Left lobe of liver (tissue), 2 donors: ENCODE results near the gene KIF18B. TPM values are rescaled to one million over a fixed set of nuclear protein-coding genes. Genes with fewer than 3 reads are reported as not detected.

Experiments
- ATAC-seq: fragments of 200-7000 bp; cut with Tn5 transposase; one replicate; pipeline ENCODE4 v1.9.1; 2020; ENCODE audit warnings: mild to moderate bottlenecking, moderate library complexity
- DNase-seq: peaks from one replicate; pipeline ENCODE4 v3.0.0-alpha.2; 2020; ENCODE audit warnings: low spot score
- total RNA-seq: library from RNA; stranded (reverse); gene quantifications from one replicate; pipeline ENCODE4 v1.2.1, GENCODE V29; 2021
- donor health status: DM: no; HTN: no; CAD: no; lungs with moderate emphysema.
- donor health status: DM: no; HTN: yes; CAD: no.

KIF18B gene
- total RNA-seq, 1 donor from 2014 or later = 0.25 TPM

DNA sequence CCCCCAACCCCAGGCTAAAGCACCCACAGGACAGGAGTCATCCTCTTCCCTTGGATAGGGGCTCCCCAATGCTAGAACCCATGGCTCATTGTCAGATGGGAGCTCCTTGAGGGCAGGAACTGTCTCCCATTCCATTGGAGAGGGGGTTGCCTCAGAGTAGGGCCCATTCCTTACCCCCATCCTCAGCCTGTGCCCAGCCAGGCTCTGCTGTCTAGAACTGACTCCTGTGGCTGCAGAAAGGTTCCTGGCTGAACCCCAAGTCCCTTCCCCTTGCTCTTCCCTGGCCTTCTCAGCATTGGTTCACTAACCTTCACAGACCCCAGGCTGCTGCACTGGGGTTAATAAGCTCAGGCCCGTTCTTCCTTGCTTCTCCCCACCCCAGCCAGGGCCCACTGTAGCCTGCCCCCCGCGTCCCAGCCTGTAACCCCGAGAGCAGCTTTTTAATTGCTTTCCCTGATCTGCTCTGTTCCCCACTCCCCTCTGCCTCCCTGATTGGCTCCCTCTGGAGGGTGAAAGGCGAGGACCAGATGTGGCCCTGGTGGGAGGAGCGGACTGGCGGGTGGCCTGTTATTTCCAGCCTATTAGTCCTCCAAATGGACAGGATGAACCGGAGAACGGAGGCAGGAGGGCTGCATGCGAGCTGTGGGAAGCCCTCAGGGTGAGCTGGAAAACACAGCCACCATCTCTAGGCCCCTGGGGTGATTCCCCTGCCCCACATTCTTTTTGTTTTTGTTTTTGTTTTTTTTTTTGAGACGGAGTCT, 26.3 kb downstream of the KIF18B start:
- ATAC-seq = no peak
- DNase-seq = no peak

DNA sequence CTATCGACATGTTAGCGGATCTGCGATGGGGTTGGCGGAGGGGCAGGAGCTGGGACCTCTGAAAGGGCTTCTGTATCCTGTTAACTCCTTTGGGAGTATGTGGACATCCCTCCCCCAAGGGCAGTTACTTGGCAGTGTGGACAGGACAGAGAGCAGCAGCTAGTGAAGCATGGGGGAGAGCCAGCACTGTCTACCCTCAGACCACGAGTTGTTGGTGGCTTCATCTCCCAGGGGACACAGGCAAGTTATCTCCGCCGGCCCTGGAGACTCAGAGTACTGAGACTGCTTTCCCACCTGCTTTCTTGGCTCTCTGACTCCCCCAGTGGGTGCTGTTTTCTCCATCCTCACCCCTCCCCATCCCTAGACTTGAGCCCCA, 27.0 kb downstream of the KIF18B start:
- DNase-seq = no peak

GRCh38 chr17:44919885-44920564, 27.5 kb downstream of the KIF18B start:
- ATAC-seq (peak; percentile 97), DNase-seq (peak; percentile 79)

More for the DNA sequence above, 27.0 kb downstream of the KIF18B start:
- no peak for ATAC-seq

DNA sequence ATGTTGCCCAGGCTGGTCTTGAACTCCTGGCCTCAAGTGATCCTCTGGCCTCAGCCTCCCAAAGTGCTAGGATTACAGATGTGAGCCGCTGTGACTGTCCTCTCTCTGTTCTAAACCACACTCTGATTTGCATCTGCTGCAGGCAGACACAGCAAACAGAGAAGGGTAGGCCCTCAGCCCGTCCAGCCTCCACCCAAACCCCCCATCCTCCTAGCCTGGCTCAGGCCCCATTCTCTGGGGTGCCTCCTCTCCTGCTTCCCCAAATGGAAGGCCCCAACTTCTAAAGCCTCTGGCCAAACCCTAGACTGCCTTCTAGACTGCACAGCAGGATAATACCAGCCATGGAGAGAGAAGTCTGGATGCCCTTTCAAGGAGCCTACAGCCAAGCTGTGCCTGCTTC, 28.2 kb downstream of the KIF18B start:
- ATAC-seq (no peak), DNase-seq (no peak)

- ATAC-seq (no peak), DNase-seq (no peak)
These were observed 29.6 kb downstream of the KIF18B start for GRCh38 chr17:44918006-44918405.

GRCh38 chr17:44917456-44917855, 30.1 kb downstream of the KIF18B start:
- no peak for DNase-seq
- no peak for ATAC-seq

GRCh38 chr17:44916781-44917241, 30.8 kb downstream of the KIF18B start:
- DNase-seq = no peak
- ATAC-seq = no peak

- no peak for ATAC-seq
- no peak for DNase-seq
These were observed 31.5 kb downstream of the KIF18B start for GRCh38 chr17:44915862-44916780.

GRCh38 chr17:44915321-44915726, 32.2 kb downstream of the KIF18B start, which contains the start of gene GFAP:
Gene GFAP, minus strand, starts transcription at chr17:44915500. Its CDS starts 14 bp downstream, at chr17:44915486.
- ATAC-seq = no peak
- no peak for DNase-seq

DNA sequence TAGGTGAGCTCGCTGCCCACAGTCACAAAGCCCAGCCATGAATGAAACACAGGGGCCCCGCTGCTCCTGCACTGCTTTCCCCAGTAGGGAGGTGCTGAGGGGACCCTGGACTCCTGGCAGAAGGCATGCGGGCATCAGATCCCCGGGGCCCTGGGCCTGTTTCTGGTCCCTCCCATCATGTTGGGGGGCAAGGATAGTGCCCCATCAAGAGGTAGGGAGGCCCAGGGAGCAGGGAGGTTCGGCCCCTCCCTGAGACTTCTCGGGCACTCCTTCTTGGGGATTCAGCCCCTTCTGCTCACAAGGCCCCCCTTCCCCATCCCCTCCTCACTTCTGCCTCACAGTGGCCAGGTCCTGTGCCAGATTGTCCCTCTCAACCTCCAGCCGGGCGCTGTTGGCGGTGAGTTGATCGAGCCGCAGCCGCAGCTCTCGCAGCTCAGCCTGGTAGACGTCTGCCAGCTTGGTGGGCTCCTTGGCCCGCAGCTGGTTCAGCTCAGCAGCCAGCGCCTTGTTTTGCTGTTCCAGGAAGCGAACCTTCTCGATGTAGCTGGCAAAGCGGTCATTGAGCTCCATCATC, 32.8 kb downstream of the KIF18B start:
- ATAC-seq = no peak
- no peak for DNase-seq

GRCh38 chr17:44914148-44914547, 33.4 kb downstream of the KIF18B start:
- ATAC-seq (no peak), DNase-seq (no peak)

DNA sequence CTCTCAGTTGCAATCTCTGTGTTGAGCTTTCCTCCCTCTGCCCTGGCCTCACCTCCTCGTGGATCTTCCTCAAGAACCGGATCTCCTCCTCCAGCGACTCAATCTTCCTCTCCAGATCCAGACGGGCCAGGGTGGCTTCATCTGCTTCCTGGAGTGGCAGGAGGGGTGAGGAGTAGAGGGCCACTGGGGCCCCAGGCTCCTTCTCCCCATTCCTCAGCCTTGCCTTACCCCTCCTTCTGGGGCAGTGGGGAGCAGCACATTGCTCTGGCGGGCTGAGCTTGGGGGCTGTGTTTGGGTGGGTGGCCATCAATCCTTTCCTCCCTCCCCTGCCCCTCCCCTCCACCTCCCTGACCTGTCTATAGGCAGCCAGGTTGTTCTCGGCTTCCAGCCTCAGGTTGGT, 33.9 kb downstream of the KIF18B start:
- DNase-seq (no peak), ATAC-seq (no peak)

GRCh38 chr17:44912763-44913544, 34.6 kb downstream of the KIF18B start:
- ATAC-seq (no peak), DNase-seq (no peak)

- DNase-seq = peak; percentile 78
- peak; percentile 88 for ATAC-seq
These were observed 36.2 kb downstream of the KIF18B start for GRCh38 chr17:44911133-44912001.

GRCh38 chr17:44910231-44911106, 37.1 kb downstream of the KIF18B start:
- ATAC-seq (no peak), DNase-seq (no peak)

- no peak for ATAC-seq
- DNase-seq = no peak
These were observed 37.9 kb downstream of the KIF18B start for GRCh38 chr17:44909681-44910144.

- DNase-seq (no peak), ATAC-seq (no peak)
These were observed 38.7 kb downstream of the KIF18B start for GRCh38 chr17:44908761-44909326.
